LNCAP (cell line): ENCODE data around the gene CAMK2D.

ENCODE experiments used
- CTCF ChIP-seq: fragments of 450-650 bp; IDR thresholded peaks from 2 replicates; pipeline ENCODE4 v1.5.1; 2017; ENCODE audit warnings: mild to moderate bottlenecking

Gene CAMK2D

GRCh38 chr4:113689394-113689793, 72.1 kb downstream of the CAMK2D start:
- no peak for TF ChIP-seq CTCF

GRCh38 chr4:113687067-113687718, 74.3 kb downstream of the CAMK2D start:
- no peak for TF ChIP-seq CTCF

- TF ChIP-seq CTCF: no peak
Observed at GRCh38 chr4:113684534-113685091, 76.9 kb downstream of the CAMK2D start.

- TF ChIP-seq CTCF: no peak
Observed at GRCh38 chr4:113682730-113683537, 78.6 kb downstream of the CAMK2D start.

- no peak for TF ChIP-seq CTCF
Observed at GRCh38 chr4:113678641-113679040, 82.9 kb downstream of the CAMK2D start.

GRCh38 chr4:113677325-113677724, 84.2 kb downstream of the CAMK2D start:
- TF ChIP-seq CTCF: no peak

GRCh38 chr4:113675731-113676697, 85.5 kb downstream of the CAMK2D start:
- no peak for TF ChIP-seq CTCF
